T-helper 1 cell treated with Interleukin-12 subunit alpha and Interleukin-12 subunit beta and Interleukin-4 antibody, amounts not matched to agents 30 ng/mL and 1 ng/mL, for 36 hours (primary cell): ENCODE measurements around the gene NDST3. TPM values are rescaled to one million over a fixed set of nuclear protein-coding genes. Genes with fewer than 3 reads are reported as not detected.

Experiments
- intact Hi-C: fragments of 100-400 bp; cut with micrococcal nuclease; formaldehyde crosslinking; loops from one replicate; pipeline ENCODE4 v1.15.1; 2024
- total RNA-seq: library from RNA; stranded (reverse); gene quantifications from 2 replicates; pipeline ENCODE4 v1.2.3, GENCODE V29; 2022

Gene NDST3
- total RNA-seq, result not detected in 2 replicates

DNA sequence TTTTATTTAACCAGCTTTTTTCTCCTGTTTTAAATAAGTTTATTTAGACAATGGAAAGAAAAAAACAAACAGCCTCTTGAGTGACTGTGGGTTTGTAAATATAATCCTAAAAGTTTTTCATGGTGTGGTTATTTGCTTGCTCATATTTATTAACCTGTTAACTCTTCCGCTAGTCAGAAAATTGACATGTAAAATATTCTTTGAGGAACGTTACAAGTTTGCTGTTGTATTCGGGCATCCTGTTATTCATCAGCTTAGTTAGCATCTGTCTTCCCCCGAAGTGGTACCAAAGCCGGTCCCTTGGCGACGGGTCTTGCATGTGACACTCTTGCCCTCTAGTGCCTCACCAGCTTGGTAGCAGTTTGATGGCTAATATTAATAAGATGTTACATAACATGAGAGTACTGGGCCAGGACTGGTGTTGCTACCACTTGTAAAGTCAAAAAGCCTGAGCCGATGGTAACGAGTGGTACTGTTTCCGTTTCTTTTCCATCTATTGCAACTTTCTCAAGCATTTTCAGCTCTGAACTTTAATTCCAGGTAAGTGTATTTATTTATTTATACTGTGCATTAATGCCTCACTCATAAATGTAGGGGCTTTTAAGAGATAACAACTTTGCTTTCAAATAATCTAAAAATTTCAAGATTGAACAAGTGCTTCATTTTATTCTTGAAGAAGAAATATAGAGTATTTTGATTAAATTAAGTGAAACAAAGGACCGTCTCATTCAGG is at the start of gene NDST3:
TSS of gene NDST3 (plus strand) at position 434 of the 733 bp plus-strand sequence. CDS start 19,425 bp downstream, outside the sequence.
- intact Hi-C loops, result no loop called here

GRCh38 chr4:117986321-117986720 is 48.0 kb upstream of the NDST3 start:
- intact Hi-C loops, result no loop called here

DNA sequence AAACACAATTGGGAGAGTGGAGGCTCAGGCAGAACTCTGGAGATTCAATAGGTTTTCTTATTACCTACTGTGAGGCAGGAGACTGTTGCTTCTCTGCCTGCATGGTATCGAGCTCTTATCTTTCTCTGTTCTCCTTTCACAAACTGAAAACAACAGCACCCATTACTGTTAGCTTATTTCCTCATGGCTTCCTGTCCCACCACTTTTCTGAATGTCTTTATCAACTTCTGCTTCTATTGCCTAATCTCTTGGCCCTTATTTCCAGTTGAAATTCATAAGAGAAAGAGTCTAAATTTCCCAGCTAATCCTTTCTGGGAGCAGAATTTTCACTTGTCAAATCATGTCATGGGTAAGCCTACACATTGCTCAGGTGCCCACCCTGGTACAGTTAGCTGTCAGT is 46.8 kb upstream of the NDST3 start:
- intact Hi-C loops, result no loop called here

DNA sequence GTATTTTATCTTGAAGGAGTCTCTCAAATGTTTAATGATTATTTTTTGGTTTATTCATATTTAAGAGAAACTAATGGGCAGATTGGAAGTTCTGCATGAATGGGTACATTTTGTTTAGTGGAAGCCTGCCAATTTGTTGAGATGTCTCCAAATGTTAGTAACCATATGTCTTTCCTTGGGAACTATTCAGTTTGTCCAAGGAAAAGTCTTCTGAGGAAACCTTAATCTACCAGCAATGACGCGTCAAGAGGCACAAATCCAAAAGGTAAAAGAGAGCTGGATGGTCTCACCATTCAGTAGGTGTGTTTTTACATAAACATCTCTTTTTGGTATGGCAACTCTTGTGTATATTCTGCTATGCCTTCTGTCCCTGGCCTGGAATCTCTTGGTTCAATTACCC is 37.4 kb upstream of the NDST3 start:
- intact Hi-C loops, result no loop called here

DNA sequence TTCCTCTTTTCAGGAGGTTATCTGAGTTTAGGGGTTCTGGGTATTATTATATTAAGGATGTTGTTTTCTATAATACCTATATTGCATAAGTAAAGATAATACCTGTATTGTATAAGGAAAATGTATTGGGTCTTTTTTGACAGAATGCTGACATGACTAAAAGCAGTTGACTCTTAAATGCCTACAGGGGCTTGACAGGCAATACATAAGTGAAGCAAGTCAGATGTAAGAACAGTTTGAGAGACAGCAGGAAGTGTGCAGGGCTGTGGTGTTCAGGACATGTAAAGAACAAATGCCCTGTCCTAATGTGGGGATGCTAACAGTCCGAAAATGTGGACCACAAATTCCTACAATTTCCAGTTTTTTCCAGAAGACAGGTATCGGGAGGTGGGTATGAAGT is 30.2 kb upstream of the NDST3 start:
- intact Hi-C loops, result no loop called here

DNA sequence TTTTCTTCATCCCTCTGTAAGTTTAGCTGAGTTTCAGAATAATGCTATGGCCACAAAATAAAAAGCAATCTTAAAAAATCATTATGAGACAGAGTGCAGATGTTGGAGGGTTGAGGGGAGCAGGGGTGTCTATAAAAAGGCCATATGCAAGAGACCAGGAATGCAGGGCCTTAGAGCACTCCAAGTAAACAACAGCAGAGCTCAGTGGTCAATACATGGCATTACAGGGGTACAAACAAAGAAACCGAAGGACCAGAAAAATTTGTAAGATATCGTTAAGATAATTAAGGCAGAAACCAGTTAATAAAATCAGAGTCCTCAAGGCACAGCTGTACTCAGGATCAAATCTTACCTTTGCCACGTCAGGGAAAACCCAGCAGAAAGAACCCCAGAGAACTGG is 28.4 kb upstream of the NDST3 start:
- intact Hi-C loops, result no loop called here

- intact Hi-C loops, result no loop called here
These were observed 22.1 kb upstream of the NDST3 start for GRCh38 chr4:118012142-118012541.

DNA sequence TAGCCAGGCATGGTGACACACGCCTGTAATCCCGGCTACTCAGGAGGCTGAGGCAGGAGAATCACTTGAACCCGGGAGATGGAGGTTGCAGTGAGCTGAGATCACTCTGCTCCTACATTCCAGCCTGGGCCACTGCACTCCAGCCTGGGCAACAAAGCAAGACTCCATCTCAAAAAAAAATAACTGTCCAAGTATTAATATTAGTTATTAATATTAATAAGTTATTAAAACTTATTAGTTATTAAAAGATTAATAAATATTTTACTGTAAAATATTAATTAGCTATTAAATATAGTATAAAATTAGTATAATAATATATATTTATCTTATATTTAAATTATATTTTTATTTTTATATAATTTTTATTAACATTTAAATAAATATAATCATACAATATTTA is 19.5 kb upstream of the NDST3 start:
- intact Hi-C loops, result no loop called here

DNA sequence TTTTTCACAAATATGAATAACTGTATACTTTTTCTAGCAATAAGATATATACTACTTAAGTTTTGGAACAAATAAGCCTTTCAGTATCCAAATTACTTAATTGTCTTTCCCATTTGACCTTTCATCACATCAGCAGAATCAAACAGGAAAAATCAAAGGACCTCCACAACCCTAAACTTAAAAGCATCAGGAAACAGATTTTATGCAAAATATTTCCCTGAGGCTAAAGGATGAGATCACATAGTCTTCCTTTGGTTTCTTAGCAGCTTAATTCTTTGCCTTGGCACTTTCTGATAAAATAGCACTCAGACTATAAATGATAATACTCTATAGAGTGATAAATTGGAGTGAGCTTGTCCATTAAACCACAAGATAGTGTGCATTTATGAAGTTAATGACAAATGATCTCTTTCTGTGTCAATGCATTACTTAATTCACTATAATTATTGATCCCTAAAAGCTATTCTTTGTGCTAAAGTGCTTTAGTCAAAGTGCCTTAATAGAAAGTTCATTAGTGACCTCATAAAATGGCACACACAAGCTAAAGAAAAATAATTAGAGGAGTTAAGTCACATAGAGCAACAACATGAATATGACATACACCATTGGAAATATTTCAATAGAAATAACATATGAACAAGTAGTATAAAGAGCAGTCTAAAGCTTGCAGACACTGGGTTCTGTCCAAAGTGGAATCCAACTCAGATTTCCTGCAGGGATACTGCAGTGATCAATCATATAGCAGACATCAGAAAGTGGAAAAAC is 15.7 kb upstream of the NDST3 start:
- intact Hi-C loops, result no loop called here

- intact Hi-C loops, result no loop called here
These were observed 7.5 kb upstream of the NDST3 start for GRCh38 chr4:118026806-118027205.

DNA sequence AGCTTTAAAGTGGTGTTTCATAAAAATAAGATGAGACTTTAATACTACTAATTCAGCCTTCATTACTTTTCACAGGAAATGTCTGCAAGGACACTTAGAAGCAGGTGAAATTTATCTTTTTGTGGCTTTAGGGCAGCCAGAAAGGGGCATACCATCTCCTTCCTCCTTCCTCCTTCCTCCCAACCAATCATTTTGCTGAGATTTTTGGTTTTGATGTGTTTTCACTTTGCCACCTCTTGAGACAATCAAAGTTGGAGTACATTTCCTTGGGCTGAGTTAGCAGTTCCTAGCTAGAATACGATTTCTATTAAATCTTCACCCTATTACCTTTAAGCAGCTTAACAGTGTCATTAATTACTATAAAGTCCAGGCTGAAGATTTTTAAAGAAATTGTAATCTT is 5.1 kb upstream of the NDST3 start:
- intact Hi-C loops, result no loop called here

- intact Hi-C loops, result no loop called here
These were observed 1.6 kb upstream of the NDST3 start for GRCh38 chr4:118032691-118033090.

DNA sequence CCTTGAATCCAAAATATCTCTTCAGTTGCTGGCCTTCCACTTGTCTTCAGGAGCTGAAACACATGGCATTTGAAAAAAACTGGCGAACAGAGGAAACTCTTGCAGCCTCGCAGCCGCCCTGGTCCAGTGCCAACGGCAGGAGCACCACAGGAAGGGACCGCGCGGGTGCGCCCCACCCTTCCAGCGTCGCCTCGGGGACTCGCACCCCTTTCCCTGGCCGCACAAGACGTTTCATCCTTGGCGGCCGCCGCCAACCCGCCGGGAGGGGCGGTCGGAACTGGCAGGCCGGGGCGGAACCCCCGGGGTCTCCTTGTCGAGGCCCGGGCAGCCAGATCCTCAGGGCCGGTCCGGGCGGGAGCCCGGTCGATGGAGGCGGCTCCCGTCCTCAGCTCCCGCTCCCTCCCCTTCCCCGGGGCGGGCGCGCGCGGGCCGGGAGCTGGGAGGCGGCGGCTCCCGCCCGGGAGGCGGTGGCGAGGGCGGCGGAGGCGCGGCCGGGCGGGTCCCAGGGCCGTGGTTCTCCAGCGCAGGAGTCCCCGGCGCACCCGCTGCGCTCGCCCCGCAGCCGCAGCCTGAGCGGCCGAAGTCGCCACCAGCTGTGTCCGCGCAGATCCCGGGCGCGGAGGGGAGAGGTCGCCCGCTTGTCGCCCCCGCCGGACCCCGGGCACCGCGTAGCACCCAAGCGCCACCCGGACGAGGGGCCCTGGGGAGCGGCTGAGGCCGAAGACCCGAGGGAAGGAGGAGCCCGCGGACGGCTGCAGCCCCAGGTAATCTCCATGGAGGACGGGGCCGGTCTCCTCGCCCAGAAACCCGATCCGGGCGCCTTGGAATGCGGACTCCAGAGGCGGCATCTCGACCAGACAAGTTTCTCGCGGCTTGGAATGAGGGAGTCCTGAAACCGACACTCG is 886 bp upstream of the NDST3 start:
- intact Hi-C loops, result no loop called here

DNA sequence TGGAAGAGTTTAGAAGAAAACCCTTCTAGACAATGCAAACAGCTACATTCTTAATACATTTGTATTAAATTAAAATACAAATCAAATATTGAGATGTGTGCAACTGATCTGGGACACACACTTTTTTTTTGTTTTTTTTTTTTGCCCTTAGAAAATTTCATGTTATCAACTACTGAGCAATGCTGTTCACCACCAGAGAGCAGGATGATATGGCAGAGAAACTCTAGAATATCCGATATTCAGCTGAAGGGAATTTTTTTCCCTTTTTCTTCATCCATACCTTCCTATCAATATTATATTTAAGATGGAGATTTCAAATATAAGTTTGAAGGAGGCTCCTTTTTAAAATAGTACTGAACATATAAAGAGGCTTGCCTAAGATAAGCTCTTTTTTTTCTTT is 1.0 kb downstream of the NDST3 start:
- intact Hi-C loops, result no loop called here

- intact Hi-C loops, result no loop called here
These were observed 2.0 kb downstream of the NDST3 start for GRCh38 chr4:118036336-118036735.

GRCh38 chr4:118037955-118038354 is 3.7 kb downstream of the NDST3 start:
- intact Hi-C loops, result no loop called here

- intact Hi-C loops, result no loop called here
These were observed 12.0 kb downstream of the NDST3 start for GRCh38 chr4:118046323-118046722.

DNA sequence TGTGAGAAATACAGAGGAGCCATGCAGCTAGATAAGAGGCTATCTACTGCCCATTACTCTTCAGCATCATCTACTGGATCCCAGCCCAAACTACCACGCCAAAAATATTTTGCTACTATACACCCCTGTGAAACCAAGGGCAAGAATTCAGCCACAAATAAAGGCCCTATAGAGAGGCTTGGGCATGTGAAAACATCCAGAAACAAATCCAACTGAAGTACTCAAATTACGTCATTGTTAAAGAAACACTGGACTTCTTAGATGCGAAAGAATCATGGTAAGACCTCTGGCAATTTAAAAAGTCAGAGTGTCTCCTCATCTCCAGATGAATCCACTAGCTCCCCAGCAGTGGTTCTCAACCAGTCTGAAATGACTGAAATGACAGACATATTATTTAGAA is 12.8 kb downstream of the NDST3 start:
- intact Hi-C loops, result no loop called here

- intact Hi-C loops, result no loop called here
These were observed 24.7 kb downstream of the NDST3 start for GRCh38 chr4:118058955-118059354.

GRCh38 chr4:118059397-118059796 is 25.1 kb downstream of the NDST3 start:
- intact Hi-C loops, result no loop called here

- intact Hi-C loops, result loop anchor here (1.0 to 5.0 kb wide), 3 partner anchors 100 to 193 kb away; no protein-coding TSS in a partner anchor
These were observed 42.9 kb downstream of the NDST3 start for GRCh38 chr4:118076958-118077766.
